Measurements from ENCODE around the gene MYO7A. TPM values are rescaled to one million over a fixed set of nuclear protein-coding genes. Genes with fewer than 3 reads are reported as not detected.

MYO7A gene
- total and polyA plus RNA-seq, 2 of the 8 experiments (the other 6 are each of a cell fraction or from before 2014, with no cell fraction given) = 1.5 to 1.9 TPM

- Histone ChIP-seq H3K56ac (replicated peaks; ENCODE audit: insufficient read length, low read depth, low read length) (no peak overlapping the region), H2BK5ac (ENCODE audit: low read depth, low read length) (no peak overlapping the region), H2AFZ (ENCODE audit: low read length) (no peak overlapping the region), H3K4ac (replicated peaks; ENCODE audit: insufficient read length, low read depth, low read length) (no peak overlapping the region), H3K27ac (ENCODE audit: low read depth, low read length) (no peak overlapping the region), H3K27me3 (replicated peaks in 1 of 4; ENCODE audit: control insufficient read depth in 3 of 4, extremely low read depth in 1 of 4, insufficient read depth in 3 of 4, low read length in 3 of 4) (no peaks in the 10 kb centered on the region), H2BK15ac (ENCODE audit: low read length) (no peak overlapping the region), H3K4me1 (replicated peaks in 1 of 4; ENCODE audit: control insufficient read depth in 3 of 4, insufficient read depth in 4 of 4, low read length in 3 of 4) (no peaks in the 10 kb centered on the region), H4K5ac (ENCODE audit: insufficient read length, low read depth, low read length) (no peak overlapping the region), H3K23ac (ENCODE audit: insufficient read length) (no peak overlapping the region), H3K36me3 (ENCODE audit: control insufficient read depth in 2 of 4, insufficient read depth in 4 of 4, low read length in 3 of 4) (no peaks in the 10 kb centered on the region; a peak in 1 of 8 replicates), H4K8ac (ENCODE audit: extremely low read depth, insufficient read depth, low read length) (no peak overlapping the region), H4K20me1 (replicated peaks in 1 of 2; ENCODE audit: control insufficient read depth in 1 of 2, insufficient read depth in 2 of 2, low read length in 2 of 2) (no peaks in the 10 kb centered on the region), H4K91ac (replicated peaks; ENCODE audit: insufficient read length, low read length) (no peak overlapping the region), H3K79me1 (ENCODE audit: low read depth, low read length) (no peaks in the 10 kb centered on the region), H2BK20ac (ENCODE audit: low read length) (no peak overlapping the region), H3K23me2 (ENCODE audit: low read depth, low read length) (no peaks in the 10 kb centered on the region), H3K18ac (ENCODE audit: extremely low read depth, low read length) (no peak overlapping the region; the same call in 1 of the 2 replicates), H3K9me3 (ENCODE audit: insufficient read depth in 2 of 2, low read depth in 1 of 2, low read length in 1 of 2) (no peaks in the 10 kb centered on the region), H3K9ac (replicated peaks in 1 of 4; ENCODE audit: extremely low read depth in 1 of 4, low read depth in 3 of 4, low read length in 3 of 4) (no peak overlapping the region), H3K14ac (ENCODE audit: insufficient read length) (no peak overlapping the region), H2BK120ac (replicated peaks; ENCODE audit: low read depth, low read length) (no peak overlapping the region), H3K4me2 (ENCODE audit: insufficient read depth in 1 of 2, low read depth in 2 of 2, low read length in 2 of 2) (no peak overlapping the region), H2AK5ac (ENCODE audit: low read depth, low read length) (no peak overlapping the region), H3K4me3 (ENCODE audit: extremely low read depth in 1 of 4, insufficient read depth in 2 of 4, low read depth in 3 of 4, low read length in 4 of 4) (no peak overlapping the region), H2BK12ac (ENCODE audit: low read depth, low read length) (no peak overlapping the region), H3K79me2 (ENCODE audit: control insufficient read depth in 1 of 2, insufficient read depth in 2 of 2, low read length in 2 of 2) (no peaks in the 10 kb centered on the region)
- ChIA-PET POLR2A (ENCODE audit: partially characterized antibody) (interaction anchor here (1.7 kb wide), 1 partner anchor 8 kb away, joined by 3 read pairs; no protein-coding TSS in a partner anchor), CTCF (ENCODE audit: partially characterized antibody) (interaction anchor here (0.5 to 1.4 kb wide), 6 partner anchors 9 to 434 kb away, joined by 3 to 5 read pairs (median 4); partner anchors contain the start of gene MYO7A)
- DNase-seq (ENCODE audit: low read depth in 1 of 2, low spot score in 2 of 2) = no peak
- FAIRE-seq = no peak
- no peak for TF ChIP-seq TBP (IDR thresholded peaks at IDR 0.05; ENCODE audit: low read depth, low read length)
- 84% methylated on average over 4 of the region's 4 CpGs; no CpG with 5 or more reads in 1 of the 2 experiments for WGBS, 2 experiments (ENCODE audit: extremely low coverage in 1 of 2, insufficient coverage in 1 of 2, insufficient read length in 1 of 2, insufficient replicate concordance in 2 of 2, low coverage in 1 of 2, low lambda C conversion rate in 2 of 2, missing lambda C conversion rate in 1 of 2)
These were observed 31.3 kb downstream of the MYO7A start for GRCh38 chr11:77159219-77159936.
